Stomach (tissue), 4 donors: ENCODE data around the gene MARK1.

Experiments used
- CTCF ChIP-seq, 7 experiments: fragments of 450-650 bp in 4 of 7; fragments of 200-600 bp in 3 of 7; sonication (generic) in 3 of 7; IDR thresholded peaks; one replicate each; pipeline ENCODE4 v1.5.1; 2016 to 2019; ENCODE audit warnings: antibody characterized with exemption in 7 of 7, control low read depth in 2 of 7, mild to moderate bottlenecking in 1 of 7
- POLR2AphosphoS5 ChIP-seq, 3 donors: sonication (generic); formaldehyde crosslinking; IDR thresholded peaks; one replicate each; pipeline ENCODE4 v1.6.1; 2016; ENCODE audit warnings: antibody characterized with exemption in 3 of 3

GRCh38 chr1:220497220-220497947 is 30.6 kb upstream of the MARK1 start:
- TF ChIP-seq CTCF (IDR thresholded peaks at IDR 0.05) (no peak), POLR2AphosphoS5 (IDR thresholded peaks at IDR 0.05) (no peak)
